Limb (tissue), 2 donors: ENCODE results near the gene ST6GALNAC3.
"Not testable (repeated sequence)": the region's sequence is repeated elsewhere in the genome, so short reads cannot be mapped to it uniquely, and the experiment has no call there.

Experiments used
- DNase-seq, 2 donors: peaks; one replicate each; pipeline ENCODE4 v3.0.0-alpha.2; 2016; ENCODE audit errors: extremely low spot score in 2 of 2

Gene ST6GALNAC3

DNA sequence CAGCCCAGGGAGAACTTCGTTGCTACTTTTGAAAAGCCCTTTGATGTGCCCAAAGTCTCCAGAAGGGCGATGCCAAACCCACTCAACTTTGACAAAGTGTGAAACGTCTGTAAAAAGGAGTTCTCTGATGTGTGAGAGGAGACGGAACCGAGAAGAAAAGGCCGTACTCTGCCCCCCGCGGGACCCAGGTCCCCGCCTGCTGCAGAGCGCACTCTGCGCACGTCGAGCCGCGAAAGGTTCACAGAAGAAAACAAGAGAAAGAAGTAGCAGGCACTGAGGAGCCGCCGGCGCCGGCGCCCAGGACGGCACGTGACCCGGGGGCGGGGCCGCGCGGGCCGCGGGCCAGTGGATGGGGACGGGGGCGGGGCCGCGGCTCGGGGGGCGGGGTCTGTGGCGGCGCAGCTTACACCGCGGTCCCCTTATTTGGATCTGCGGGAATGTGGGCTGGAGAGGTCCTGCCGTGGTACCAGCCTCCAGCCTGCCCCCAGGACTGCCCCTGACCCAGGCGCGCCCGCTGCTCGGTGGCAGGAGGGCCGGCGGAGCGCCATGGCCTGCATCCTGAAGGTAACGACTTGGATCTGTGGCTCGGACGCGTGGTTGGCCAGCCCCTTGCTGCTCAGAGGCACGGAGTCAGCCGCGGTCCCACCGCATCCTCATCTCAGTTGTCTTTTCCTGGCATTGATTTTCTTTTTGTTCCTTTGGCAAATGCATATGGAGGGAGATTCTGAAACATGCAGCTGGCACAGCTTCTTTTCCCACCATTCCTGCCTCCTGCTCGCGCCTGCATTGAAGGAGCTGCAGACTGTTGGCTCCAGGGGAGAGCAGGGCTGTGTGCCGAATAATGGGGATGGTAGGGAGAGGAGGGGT is at the start of gene ST6GALNAC3:
Gene ST6GALNAC3 (plus strand): TSS at position 426 of the 867 bp plus-strand sequence.
- peak; percentile 76 to 94 for DNase-seq

DNA sequence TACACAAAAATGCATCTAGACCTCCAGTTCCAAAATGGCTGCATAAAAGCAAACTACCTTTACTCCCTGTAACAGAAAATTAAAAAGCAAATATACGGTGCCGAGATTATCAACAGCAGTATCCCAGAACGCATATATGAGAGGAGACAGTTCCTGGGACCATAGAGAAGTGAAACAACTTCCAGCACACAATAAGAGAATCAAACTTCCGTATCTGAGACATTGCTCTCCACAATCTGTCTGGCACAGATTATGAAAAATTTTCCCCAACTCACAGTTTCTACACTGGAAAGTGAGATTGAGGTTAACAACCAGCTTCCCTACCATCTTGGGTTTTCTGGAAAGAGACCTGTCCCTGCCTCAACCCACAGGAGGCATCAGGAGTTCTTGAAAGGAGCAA is 47.2 kb upstream of the ST6GALNAC3 start:
- DNase-seq = no peak

DNA sequence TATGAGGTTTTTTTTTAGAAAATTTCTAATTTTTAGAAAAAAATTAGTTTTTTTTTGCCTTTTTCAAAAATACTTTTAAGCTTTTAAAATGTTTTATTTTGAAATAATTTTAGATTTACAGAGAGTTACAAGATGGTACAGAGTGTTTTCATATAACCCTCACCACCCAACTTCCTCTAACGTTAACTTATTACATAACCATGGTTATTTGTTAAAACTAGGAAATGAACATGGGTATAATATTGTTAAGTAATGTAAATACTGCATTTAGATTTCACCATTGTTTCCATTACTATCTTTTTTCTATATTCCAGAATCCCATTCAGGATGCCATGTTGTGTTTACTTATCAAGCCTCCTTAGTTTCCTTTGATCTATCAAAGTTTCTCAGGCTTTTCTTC is 45.2 kb upstream of the ST6GALNAC3 start:
- no peak for DNase-seq

DNA sequence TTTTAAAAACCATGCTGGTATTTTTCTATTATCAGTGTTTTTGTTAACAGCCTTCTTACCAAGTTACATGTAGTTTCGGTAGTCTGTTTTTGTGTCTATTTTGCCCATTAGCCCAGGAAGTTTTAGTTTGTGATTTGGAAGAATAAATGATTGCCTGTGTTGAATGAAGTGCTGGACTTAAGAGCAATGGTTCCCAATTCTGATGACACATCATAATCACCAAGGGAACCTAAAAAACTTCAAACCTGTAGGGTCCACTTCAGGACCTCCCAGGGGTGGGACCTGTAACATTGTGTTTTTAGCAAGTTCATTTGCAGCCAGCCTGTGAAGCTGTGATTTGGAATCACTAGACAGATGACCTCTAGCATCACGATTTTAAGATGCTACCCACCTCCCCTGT is 43.0 kb upstream of the ST6GALNAC3 start:
- DNase-seq = no peak

DNA sequence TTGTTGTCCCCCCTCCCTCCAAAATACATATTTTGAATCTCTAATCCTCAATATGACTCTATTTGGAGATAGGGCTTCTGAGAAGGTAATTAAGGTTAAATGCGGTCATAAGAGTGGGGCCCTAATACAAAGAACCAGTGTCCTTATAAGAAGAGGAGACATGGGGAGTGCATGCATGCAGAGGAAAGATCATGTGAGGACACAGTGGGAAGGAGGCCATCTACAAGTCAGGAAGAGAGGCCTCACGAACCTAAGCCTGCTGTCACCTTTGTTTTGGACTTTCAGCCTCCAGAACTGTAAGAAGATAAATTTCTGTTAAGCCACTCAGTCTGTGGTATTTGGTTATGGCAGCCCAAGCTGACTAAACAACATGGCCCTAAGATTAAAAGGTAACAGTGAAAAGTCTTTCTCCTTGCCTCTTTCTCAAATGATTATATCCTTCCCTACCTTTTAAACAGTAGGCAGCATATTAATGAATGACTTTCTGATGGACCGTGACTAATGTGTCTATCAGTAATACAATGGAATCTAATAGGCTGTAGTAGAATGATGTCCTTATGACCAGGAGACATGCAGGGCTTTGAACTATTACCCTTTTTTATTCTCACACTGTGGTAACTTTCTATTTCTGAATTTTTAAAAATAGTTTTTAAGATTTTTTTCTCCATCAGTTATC is 40.6 kb upstream of the ST6GALNAC3 start:
- DNase-seq = no peak

DNA sequence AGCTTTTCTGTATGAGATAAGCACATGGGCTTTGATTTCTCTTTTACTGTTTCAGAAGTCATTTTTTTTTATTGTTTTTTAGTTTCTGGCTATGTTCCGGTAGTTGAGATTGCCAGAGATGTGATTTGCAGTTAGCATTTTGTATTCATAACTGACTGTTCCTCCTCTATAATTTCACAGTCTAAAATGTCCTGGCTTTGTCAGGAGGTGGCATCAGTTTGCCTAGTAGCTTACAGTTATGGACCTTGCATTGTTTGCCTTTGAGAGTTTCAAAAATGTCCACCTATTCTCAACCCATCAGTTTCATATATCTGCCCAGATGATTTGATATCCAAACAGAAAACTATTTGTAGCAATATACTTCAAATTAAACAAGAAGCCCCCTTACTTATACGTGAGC is 39.5 kb upstream of the ST6GALNAC3 start:
- no peak for DNase-seq

DNA sequence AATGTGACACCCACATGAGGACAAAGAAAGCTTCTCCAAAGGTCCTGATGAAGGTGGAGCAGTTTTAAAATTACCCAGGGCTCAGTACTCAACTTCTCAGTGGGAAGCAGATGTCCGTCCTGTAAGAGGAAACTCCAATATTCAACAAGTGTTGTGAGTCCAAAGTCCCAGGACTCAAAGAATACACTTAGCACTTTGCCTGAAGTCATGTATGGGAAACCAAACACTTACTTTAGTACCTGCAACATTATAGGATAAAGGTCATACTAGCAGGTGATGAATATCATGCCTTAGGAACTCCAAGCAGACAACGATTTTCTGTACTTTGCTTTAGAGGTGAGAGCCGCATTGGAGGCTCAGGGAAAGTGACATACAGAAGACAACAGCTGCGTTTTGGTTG is 37.2 kb upstream of the ST6GALNAC3 start:
- no peak for DNase-seq

DNA sequence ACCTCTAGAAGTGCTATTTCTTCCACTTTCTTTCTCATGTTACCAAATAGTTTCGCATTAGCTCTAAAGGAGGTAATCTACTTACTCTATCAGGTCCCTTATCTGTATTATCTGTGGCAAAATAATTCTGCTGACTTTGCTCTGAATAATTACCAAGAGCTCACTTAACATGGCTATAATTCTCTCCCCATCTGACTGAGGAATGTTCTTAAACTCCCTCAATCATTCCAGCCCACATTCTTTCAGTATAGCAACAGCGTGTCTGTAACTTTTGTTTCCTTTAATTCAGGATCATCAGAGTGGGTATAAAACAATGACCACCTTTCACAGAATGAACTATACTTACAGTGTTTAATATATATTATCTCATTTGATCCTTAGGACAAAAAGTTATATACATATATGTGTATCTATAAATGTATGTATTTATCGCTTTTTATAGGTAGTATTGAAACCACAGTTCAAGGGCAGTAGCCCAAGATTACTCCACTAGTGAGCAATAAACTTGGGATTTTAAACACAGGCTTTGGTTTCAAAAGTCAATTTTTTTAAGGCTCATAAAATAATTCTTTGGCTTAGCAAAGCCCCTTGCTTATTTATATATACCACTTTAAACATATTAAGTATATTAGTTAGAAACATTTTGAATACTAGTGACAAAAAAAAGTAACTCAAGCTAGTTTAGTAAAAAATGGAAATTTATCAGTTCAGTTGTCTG is 36.1 kb upstream of the ST6GALNAC3 start:
- no peak for DNase-seq

DNA sequence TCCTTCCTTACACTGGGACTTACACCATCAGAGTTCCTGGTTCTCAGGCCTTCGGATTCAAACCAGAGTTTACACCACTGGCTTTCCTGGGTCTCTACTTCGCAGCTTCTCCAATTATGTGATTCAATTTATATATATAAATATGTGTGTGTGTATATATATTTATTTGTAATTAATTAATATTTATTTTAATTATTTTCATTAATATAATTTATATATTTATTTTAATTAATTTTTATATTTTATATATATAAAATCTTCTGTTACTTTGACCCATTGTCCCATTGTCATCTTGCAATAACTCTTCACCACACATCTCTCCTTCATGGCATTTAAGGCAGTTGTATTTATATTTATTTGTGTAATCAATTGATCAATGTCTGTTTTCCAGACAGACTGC is 28.4 kb upstream of the ST6GALNAC3 start:
- no peak for DNase-seq

DNA sequence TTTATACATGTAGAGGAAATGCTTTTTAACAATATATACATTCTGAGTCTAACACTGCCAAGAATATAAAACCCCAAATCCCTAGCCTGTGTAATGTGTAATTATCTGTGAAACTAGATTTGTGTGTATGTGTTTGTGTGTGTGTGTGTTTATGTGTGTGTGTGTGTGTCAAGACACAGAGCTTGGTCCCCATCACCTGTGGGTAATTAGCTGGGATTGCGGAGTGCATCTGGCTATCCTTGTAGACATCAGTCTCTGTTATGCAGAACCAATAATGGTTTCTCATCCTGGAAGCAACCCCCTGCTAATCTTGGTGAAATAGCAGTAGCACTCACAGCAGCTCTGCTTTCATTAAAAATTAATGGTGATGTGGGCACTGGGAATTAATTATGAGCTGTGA is 26.3 kb upstream of the ST6GALNAC3 start:
- no peak for DNase-seq

DNA sequence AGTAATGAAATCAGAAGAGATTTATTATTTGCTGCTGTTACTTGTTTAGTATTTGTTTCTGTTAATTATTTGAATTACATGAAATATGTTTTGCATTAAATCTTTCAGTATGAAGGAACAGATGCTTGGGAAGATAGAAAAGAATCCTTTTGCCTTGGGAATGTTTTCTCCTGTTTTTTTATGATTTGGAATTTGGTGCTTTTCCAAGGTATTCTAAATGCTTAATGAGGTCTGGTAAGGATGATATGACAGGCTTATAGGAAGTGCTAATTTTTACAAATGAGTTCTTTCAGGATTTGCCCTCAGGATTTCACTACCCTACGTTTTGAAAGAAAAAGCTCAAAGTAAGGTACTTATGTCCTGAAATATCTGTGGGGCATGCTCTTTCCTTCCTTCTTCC is 25.6 kb upstream of the ST6GALNAC3 start:
- no peak for DNase-seq

DNA sequence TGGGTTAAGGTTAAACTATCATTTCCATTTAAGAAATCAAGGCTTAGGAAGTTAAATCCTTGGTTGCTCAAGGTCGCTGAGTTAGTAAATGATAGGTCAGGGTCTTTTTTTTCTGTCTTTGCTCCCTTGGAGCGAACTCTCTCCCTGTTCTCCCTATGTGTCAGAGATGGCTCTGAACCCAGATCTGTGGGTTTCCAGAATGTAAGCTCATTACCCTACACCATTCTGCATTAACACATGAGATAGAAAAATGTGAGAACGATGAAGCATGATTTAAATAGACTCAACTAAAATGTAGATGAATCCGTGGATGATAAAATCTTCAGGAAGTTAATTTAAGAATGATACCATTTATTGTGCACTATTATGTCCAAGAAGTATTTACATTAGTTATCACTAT is 25.0 kb upstream of the ST6GALNAC3 start:
- no peak for DNase-seq

DNA sequence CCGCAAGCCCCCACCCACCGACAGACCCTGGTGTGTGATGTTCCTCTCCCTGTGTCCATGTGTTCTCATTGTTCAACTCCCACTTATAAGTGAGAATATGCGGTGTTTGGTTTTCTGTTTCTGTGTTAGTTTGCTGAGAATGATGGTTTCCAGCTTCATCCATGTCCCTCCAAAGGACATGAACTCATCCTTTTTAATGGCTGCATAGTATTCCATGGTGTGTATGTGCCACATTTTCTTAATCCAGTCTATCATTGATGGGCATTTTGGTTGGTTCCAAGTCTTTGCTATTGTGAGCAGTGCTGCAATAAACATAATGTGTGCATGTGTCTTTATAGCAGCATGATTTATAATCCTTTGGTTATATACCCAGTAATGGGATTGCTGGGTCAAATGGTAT is 24.5 kb upstream of the ST6GALNAC3 start:
- not testable (repeated sequence) for DNase-seq

DNA sequence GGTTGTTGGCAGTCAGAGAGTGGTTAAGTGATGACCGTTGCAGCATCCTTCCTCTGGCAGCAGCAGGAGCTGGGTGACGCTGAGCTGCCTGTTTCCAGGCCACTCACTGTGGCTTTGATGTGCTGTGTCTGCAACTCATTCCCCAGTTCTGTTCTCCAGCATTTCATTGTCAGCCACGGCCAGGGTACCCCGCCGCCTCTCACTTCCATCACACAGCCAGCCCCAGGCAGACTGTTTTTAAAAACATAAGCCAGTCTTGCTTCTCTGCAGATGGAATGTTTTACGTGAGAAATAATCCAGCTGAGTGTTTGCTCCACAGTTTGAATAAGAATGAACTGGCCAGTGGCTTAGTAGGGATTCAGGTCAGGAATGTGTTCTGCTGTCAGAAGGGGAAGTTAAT is 21.5 kb upstream of the ST6GALNAC3 start:
- no peak for DNase-seq

DNA sequence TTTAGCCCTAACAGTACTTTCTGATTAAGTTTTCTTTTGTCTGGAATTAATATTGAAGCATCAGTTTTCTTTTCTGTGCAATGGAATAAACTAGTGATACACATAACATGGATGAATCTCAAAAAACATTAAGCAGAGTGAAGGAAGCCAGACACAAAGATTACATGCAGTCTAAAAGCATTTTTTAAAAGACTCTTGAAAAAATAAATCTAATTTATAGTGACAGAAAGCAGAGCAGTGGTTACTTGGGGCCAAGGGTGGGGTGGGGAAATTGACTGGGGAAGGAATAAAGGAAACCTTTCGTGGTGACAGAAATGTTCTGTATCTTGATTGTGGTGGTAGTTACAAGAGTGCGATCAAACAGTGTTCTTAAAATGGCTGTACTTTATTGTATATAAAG is 20.2 kb upstream of the ST6GALNAC3 start:
- DNase-seq = no peak

DNA sequence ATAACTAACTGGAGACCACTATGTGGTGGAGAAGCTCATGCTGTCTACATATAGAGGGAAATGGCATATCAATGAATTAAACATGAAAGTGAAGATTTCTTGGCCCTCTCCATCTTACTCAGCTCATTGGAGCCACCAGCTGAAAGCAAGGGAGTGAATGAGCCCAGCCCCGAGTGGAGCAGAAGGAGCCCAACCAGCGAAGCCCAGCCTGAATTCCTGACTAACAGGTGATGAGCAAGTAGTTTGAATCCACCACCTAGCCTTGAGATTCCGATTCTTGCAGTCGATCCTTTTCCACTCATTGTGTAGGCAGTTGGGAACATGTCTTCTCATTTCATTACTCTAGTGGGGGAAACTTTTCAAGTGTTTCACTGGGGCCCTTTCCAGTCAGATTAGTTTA is 18.6 kb upstream of the ST6GALNAC3 start:
- no peak for DNase-seq

DNA sequence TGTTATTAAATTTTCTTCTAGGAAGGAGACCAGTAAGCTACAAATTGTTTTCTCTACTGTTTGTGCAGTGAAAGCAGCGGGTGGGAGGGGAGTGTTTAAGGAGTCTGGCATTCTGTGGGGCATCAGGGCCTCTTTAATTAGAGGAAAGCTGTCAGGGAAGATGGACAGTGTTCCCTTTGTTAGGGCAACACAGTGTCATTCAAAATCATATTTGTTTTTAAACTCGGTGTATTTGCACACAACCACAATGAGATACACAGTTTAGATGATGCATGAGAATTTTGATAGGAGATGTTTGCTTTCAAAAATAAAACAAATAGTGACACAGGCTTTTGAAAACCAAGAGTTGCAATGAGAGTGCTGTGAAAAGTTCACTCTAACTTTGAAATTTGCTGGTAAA is 15.1 kb upstream of the ST6GALNAC3 start:
- DNase-seq = no peak

DNA sequence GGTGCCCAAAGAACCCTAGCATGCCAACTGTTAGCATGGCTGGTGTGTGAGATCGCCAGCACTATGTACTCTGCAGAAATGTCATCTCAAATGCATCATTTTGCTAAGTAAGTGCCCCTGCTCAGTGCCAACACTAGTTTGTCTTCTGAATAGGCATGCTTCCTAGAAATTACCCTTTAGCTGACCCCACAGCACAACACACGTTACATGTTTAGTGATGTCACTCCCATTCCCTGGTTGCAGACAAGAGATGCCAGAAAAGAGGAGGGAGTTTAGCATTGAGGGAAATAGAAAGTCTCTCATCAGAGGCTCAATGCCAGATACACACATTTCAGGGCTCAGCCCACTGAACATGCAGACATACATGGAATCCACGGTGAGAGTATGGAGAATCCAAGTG is 9.3 kb upstream of the ST6GALNAC3 start:
- no peak for DNase-seq

DNA sequence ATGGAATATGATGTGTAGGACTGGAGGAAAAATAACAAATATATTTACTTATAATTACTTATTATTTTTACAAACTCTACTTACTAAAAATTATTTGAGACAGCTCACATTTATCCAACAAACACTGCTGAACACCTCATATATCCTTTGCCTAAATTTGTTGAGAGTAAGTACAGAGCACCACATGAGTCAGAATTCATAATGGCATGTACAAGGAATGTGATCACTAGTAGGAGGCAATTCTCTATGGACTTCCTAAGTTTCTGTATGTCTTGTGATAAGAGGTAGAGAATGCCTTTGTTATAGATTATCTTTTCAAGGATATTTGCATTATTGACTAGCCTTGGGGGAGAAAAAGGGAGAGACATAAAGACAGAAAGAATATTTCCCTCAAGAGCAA is 8.2 kb upstream of the ST6GALNAC3 start:
- no peak for DNase-seq

DNA sequence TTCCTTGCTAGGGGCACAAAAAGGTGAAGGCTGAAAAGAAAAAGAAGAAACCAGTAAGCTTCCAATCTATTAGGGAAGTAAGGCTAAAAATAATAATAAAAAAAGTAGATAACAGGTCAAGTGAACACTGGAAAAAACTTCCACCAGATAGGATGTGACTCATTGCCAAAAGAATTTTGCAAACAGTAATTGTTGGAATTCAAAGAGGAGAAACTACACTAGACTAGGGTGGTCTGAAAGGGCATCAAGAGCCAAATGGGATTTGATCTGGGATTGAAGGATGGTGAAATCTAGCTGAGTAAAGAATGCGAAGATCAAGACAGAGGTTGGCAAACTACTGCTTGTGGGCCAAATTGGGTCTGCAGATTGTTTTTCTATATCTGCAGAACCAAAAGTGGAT is 6.0 kb upstream of the ST6GALNAC3 start:
- DNase-seq = no peak

DNA sequence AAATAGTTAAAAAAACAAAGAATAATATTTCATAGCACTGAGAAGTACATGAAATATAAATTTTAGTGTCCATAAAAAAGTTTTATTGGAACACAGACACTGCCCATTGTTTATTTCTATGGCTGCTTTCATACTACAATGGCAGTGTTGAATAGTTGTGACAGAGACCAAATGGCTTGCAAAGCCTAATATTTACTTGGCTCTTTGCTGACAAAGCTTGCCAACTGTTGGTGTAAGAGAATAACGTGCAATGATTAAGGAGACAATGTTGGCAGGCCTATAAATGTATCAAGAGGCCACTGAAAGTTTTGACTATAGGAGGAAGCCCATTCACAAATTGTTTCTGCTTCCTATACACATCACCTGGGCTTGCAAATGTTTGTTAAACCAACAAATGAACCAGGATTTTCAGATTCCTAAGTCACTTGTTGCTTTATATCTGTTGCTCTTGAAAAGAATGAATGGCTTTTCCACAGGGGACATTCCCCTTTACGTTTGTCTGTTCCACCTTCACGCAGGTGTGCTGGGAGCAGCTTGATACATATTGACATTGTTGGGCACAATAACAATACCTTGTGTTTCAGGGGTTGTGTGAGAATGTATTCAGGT is 5.5 kb upstream of the ST6GALNAC3 start:
- DNase-seq = no peak

DNA sequence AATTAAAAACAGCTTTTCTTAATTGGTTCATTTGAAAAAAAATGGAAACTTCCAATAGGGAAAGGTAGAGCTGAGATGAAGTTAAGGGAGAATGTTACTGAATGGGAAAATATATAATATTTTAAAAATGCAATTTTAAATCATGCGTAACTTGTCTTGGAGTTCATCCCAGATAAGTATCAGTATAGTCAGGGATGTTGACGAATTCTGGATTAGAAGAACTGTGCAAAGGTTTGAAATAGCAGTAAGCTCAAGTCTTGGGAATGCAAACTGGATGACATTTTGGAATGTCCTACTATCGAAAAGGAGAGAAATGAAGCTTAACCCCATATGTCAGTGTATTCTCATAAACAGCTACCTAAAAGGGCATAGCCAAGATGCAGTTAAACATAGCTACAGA is 4.0 kb upstream of the ST6GALNAC3 start:
- no peak for DNase-seq
